Activated naive CD8-positive, alpha-beta T cell treated with anti-CD3 and anti-CD28 coated beads, Interleukin-2, amount 50 U/mL, for 16 hours (primary cell): ENCODE measurements around the gene SLC45A1.
A peak's percentile ranks its signal among the peaks of the same experiment; 100 is the strongest.
"Not testable (repeated sequence)": the region's sequence is repeated elsewhere in the genome, so short reads cannot be mapped to it uniquely, and the experiment has no call there.

Experiments
- DNase-seq: peaks from one replicate; pipeline ENCODE4 v3.0.0-alpha.2; 2020; ENCODE audit warnings: low read depth, low spot score

The SLC45A1 gene

GRCh38 chr1:8317647-8318381, at the start of gene SLC45A1:
Gene SLC45A1 (plus strand): TSS chr1:8318114. CDS start chr1:8324330, 6,216 bp downstream.
- peak; percentile 68 for DNase-seq

GRCh38 chr1:8273036-8273435, 44.9 kb upstream of the SLC45A1 start:
- no peak for DNase-seq

GRCh38 chr1:8274352-8274751, 43.6 kb upstream of the SLC45A1 start:
- DNase-seq = no peak

GRCh38 chr1:8276173-8276914, 41.6 kb upstream of the SLC45A1 start:
- DNase-seq = no peak

GRCh38 chr1:8276932-8277331, 41.0 kb upstream of the SLC45A1 start:
- DNase-seq = no peak

GRCh38 chr1:8278677-8279076, 39.2 kb upstream of the SLC45A1 start:
- not testable (repeated sequence) for DNase-seq

GRCh38 chr1:8281843-8282509, 35.9 kb upstream of the SLC45A1 start:
- no peak for DNase-seq

- DNase-seq = no peak
Measured at GRCh38 chr1:8283058-8283884, 34.6 kb upstream of the SLC45A1 start.

GRCh38 chr1:8284127-8284526, 33.8 kb upstream of the SLC45A1 start:
- DNase-seq = no peak

- no peak for DNase-seq
Measured at GRCh38 chr1:8285103-8285502, 32.8 kb upstream of the SLC45A1 start.

- DNase-seq = no peak
Measured at GRCh38 chr1:8285965-8286364, 31.9 kb upstream of the SLC45A1 start.

GRCh38 chr1:8293118-8293517, 24.8 kb upstream of the SLC45A1 start:
- no peak for DNase-seq

GRCh38 chr1:8293641-8294169, 24.2 kb upstream of the SLC45A1 start:
- DNase-seq = no peak

- no peak for DNase-seq
Measured at GRCh38 chr1:8294170-8294697, 23.7 kb upstream of the SLC45A1 start.

GRCh38 chr1:8297245-8297644, 20.7 kb upstream of the SLC45A1 start:
- DNase-seq = no peak

GRCh38 chr1:8299963-8300362, 18.0 kb upstream of the SLC45A1 start:
- DNase-seq = no peak

- no peak for DNase-seq
Measured at GRCh38 chr1:8302081-8302956, 15.6 kb upstream of the SLC45A1 start.

GRCh38 chr1:8303141-8303540, 14.8 kb upstream of the SLC45A1 start:
- DNase-seq = no peak

GRCh38 chr1:8303876-8304275, 14.0 kb upstream of the SLC45A1 start:
- no peak for DNase-seq

- no peak for DNase-seq
Measured at GRCh38 chr1:8307628-8308027, 10.3 kb upstream of the SLC45A1 start.
